Lower leg skin (tissue), 4 donors: ENCODE results near the gene MRPL55. TPM values are rescaled to one million over a fixed set of nuclear protein-coding genes. Genes with fewer than 3 reads are reported as not detected.

ENCODE experiments used
- DNase-seq, 2 donors: peaks; one replicate each; pipeline ENCODE4 v3.0.0-alpha.2; 2019; ENCODE audit warnings: low spot score in 2 of 2
- H3K4me3 ChIP-seq: fragments of 200-600 bp; sonication (generic); 2 replicates; pipeline ENCODE4 v1.5.1; 2017; ENCODE audit warnings: mild to moderate bottlenecking, low read depth; ENCODE audit not compliant: poor library complexity, severe bottlenecking
- CTCF ChIP-seq, 3 donors: fragments of 450-650 bp; IDR thresholded peaks; one replicate each; pipeline ENCODE4 v1.5.1; 2016; ENCODE audit warnings: antibody characterized with exemption in 3 of 3, mild to moderate bottlenecking in 3 of 3, moderate library complexity in 2 of 3
- POLR2A ChIP-seq, 2 donors: fragments of 450-650 bp; IDR thresholded peaks; one replicate each; pipeline ENCODE4 v1.6.1; 2016 to 2017; ENCODE audit warnings: antibody characterized with exemption in 2 of 2, mild to moderate bottlenecking in 1 of 2, moderate library complexity in 1 of 2
- whole genome bisulfite sequencing, 2 donors: methylation state at CpG; one replicate each; pipeline ENCODE4 v1.1.5; 2018; 5-methylcytosine and 5-hydroxymethylcytosine counted together
- intact Hi-C: fragments of 100-400 bp; cut with DNase I; formaldehyde crosslinking; loops from one replicate; pipeline ENCODE4 v1.15.0; 2023; ENCODE audit warnings: low total_unique reads
- total RNA-seq, 4 donors: library from RNA; depleted of rRNA; stranded (reverse); fragments of >200 nt; gene quantifications; one replicate each; pipeline ENCODE4 v1.1.0, GENCODE V29; 2016

MRPL55 gene
- total RNA-seq, 4 donors from 2014 or later, result 59.1 to 100 (median 82.2) TPM

- TF ChIP-seq POLR2A (IDR thresholded peaks at IDR 0.05) (no peak), CTCF (IDR thresholded peaks at IDR 0.05) (no peak)
- WGBS, 2 donors, result 71 to 72% methylated on average over 7 of the region's 7 CpGs
- intact Hi-C loops, result no loop called here
- no peak overlapping the region for H3K4me3 ChIP-seq
- DNase-seq, result no peak
Observed at GRCh38 chr1:228081144-228081543, 28.0 kb downstream of the MRPL55 start.

- WGBS, 2 donors, result 88 to 89% methylated on average over 7 of the region's 7 CpGs
- DNase-seq, result no peak
- no peak for TF ChIP-seq POLR2A (IDR thresholded peaks at IDR 0.05)
- no peak for TF ChIP-seq CTCF (IDR thresholded peaks at IDR 0.05)
- intact Hi-C loops, result loop anchor here (5.0 kb wide), 1 partner anchor 302 kb away; no protein-coding TSS in a partner anchor
- H3K4me3 ChIP-seq, result no peak overlapping the region
Observed at GRCh38 chr1:228079601-228080263, 29.4 kb downstream of the MRPL55 start.

- TF ChIP-seq POLR2A (IDR thresholded peaks at IDR 0.05) (no peak), CTCF (IDR thresholded peaks at IDR 0.05) (no peak)
- H3K4me3 ChIP-seq, result no peak overlapping the region
- intact Hi-C loops, result loop anchor here (5.0 kb wide), 1 partner anchor 302 kb away; no protein-coding TSS in a partner anchor
- WGBS, 2 donors, result 87 to 98% methylated on average over 7 of the region's 7 CpGs
- peak in 1 of 2 donors; percentile 63 for DNase-seq
Observed at GRCh38 chr1:228079013-228079412, 30.1 kb downstream of the MRPL55 start.

- intact Hi-C loops, result loop anchor here (5.0 kb wide), 1 partner anchor 300 kb away; no protein-coding TSS in a partner anchor
- WGBS, 2 donors, result 63 to 69% methylated on average over 10 of the region's 10 CpGs
- H3K4me3 ChIP-seq, result no peak overlapping the region
- no peak for TF ChIP-seq CTCF (IDR thresholded peaks at IDR 0.05)
- no peak for TF ChIP-seq POLR2A (IDR thresholded peaks at IDR 0.05)
- peak in 1 of 2 donors; percentile 67 for DNase-seq
Observed at GRCh38 chr1:228077565-228078330, 31.4 kb downstream of the MRPL55 start.

GRCh38 chr1:228076796-228077430 is 32.2 kb downstream of the MRPL55 start:
- TF ChIP-seq POLR2A (IDR thresholded peaks at IDR 0.05), result no peak
- no peak for TF ChIP-seq CTCF (IDR thresholded peaks at IDR 0.05)
- intact Hi-C loops, result loop anchor here (5.0 kb wide), 1 partner anchor 300 kb away; no protein-coding TSS in a partner anchor
- no peak overlapping the region for H3K4me3 ChIP-seq
- DNase-seq, result peak in 1 of 2 donors; percentile 64
- WGBS, 2 donors, result 73 to 81% methylated on average over 8 to 9 of the region's 9 CpGs
